AG09309 (cell line): ENCODE results near the gene EXOC3L4.

Source experiments
- DNase-seq: peaks from one replicate; pipeline ENCODE4 v3.0.0-alpha.2; 2010; ENCODE audit warnings: low read depth
- H3K4me3 ChIP-seq: 2 replicates; pipeline ENCODE4 v1.5.1; 2011; ENCODE audit warnings: mild to moderate bottlenecking, low read depth, low read length, moderate library complexity; ENCODE audit not compliant: control insufficient read depth
- CTCF ChIP-seq: IDR thresholded peaks from 2 replicates; pipeline ENCODE4 v1.5.1; 2011; ENCODE audit warnings: mild to moderate bottlenecking, low read depth, low read length, inconsistent platforms; ENCODE audit not compliant: insufficient read depth, control insufficient read depth; ENCODE audit errors: missing control alignments

EXOC3L4 gene

GRCh38 chr14:103142026-103142425 is 47.5 kb downstream of the EXOC3L4 start:
- DNase-seq, result no peak
- no peak for TF ChIP-seq CTCF

GRCh38 chr14:103142721-103143302 is 48.3 kb downstream of the EXOC3L4 start:
- TF ChIP-seq CTCF, result no peak
- DNase-seq, result no peak
- no peak overlapping the region for H3K4me3 ChIP-seq

More at GRCh38 chr14:103142026-103142425, 47.5 kb downstream of the EXOC3L4 start:
- no peak overlapping the region for H3K4me3 ChIP-seq

GRCh38 chr14:103143506-103143905 is 49.0 kb downstream of the EXOC3L4 start:
- DNase-seq, result no peak
- TF ChIP-seq CTCF, result no peak
- H3K4me3 ChIP-seq, result no peak overlapping the region

GRCh38 chr14:103144085-103144484 is 49.6 kb downstream of the EXOC3L4 start:
- no peak for TF ChIP-seq CTCF
- peak; percentile 52 for DNase-seq
- H3K4me3 ChIP-seq, result no peak overlapping the region

GRCh38 chr14:103146141-103146709 is 51.7 kb downstream of the EXOC3L4 start:
- no peak overlapping the region for H3K4me3 ChIP-seq
- no peak for DNase-seq
- TF ChIP-seq CTCF, result no peak

GRCh38 chr14:103149351-103150237 is 55.1 kb downstream of the EXOC3L4 start:
- TF ChIP-seq CTCF, result no peak
- no peak for DNase-seq
- H3K4me3 ChIP-seq, result no peak overlapping the region
